Nephron (organoid): ENCODE results near the gene GRIK4.

Experiments
- H3K27ac Mint-ChIP-seq, 3 experiments: 2 replicates each; pipeline ENCODE4 v1.8.0; 2020; ENCODE audit warnings: mixed read lengths in 3 of 3, mild to moderate bottlenecking in 2 of 3, moderate library complexity in 1 of 3
- H3K27me3 Mint-ChIP-seq: 2 replicates; pipeline ENCODE4 v1.8.0; 2021; ENCODE audit warnings: low read depth, mild to moderate bottlenecking, moderate library complexity, mixed read lengths
- H3K36me3 Mint-ChIP-seq: 2 replicates; pipeline ENCODE4 v1.8.0; 2020; ENCODE audit warnings: low read depth, mixed read lengths
- H3K4me1 Mint-ChIP-seq: 2 replicates; pipeline ENCODE4 v1.8.0; 2020; ENCODE audit warnings: mixed read lengths
- H3K4me3 Mint-ChIP-seq, 3 experiments: 2 replicates each; pipeline ENCODE4 v1.8.0; 2020; ENCODE audit warnings: mild to moderate bottlenecking in 3 of 3, mixed read lengths in 3 of 3, moderate library complexity in 2 of 3
- H3K9me3 Mint-ChIP-seq: 2 replicates; pipeline ENCODE4 v1.8.0; 2020; ENCODE audit warnings: mixed read lengths
- CTCF ChIP-seq, 3 experiments: fragments of 200-600 bp; sonication (generic); IDR thresholded peaks; one replicate each; pipeline ENCODE4 v1.5.0; 2021; ENCODE audit warnings: antibody characterized with exemption in 3 of 3; ENCODE audit not compliant: unreplicated experiment in 3 of 3

GRIK4 gene

DNA sequence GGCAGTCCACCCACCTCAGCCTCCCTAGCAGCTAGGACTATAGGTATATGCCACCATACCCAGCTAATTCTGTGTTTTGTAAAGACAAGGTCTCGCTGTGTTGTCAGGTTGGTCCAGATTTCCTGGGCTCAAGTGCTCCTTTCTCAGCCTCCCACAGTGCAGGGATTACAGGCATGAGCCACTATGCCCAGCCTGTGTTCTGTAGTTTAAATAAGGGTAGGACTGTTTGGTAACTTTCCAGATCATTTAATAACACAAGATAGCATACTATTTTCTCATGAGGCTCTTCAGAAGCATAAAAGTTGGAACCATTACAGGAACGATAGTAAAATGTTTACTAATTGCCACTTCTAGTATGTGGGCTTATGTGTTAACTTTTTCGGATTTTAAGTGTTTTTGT is 38.0 kb upstream of the GRIK4 start:
- no peak for TF ChIP-seq CTCF (IDR thresholded peaks at IDR 0.05; ENCODE audit: unreplicated experiment in 3 of 3)
- no peak overlapping the region for H3K4me3 Mint-ChIP-seq
- no peaks in the 10 kb centered on the region for H3K4me1 Mint-ChIP-seq
- H3K27me3 Mint-ChIP-seq, result no peaks in the 10 kb centered on the region
- H3K9me3 Mint-ChIP-seq, result no peaks in the 10 kb centered on the region
- H3K27ac Mint-ChIP-seq, result no peak overlapping the region
- peaks cover 69% of the 10 kb centered on the region for H3K36me3 Mint-ChIP-seq

GRCh38 chr11:120482149-120482548 is 29.4 kb upstream of the GRIK4 start:
- Mint-ChIP-seq H3K36me3 (peaks cover 72% of the 10 kb centered on the region), H3K4me3 (no peak overlapping the region)

DNA sequence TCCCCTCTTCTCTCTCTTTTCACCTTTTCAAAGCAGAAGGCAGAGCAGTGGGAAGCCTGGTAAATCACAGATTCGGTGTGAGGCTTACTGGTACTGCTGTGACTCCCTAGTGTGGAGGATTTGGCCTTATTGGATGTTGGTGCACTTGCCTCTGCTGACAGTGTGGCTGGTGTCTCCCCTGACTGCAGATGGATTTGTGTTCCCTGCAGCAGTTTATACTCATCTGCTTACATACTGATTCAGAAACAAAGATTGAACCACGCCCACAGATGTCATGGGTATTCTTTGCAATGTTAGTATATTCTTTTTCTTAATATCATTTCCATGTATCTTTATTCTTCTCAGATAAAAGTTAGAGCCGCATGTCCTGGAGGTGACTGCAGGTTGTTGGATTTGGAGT is 26.8 kb upstream of the GRIK4 start:
- H3K27ac Mint-ChIP-seq, result no peak overlapping the region
- H3K9me3 Mint-ChIP-seq, result no peaks in the 10 kb centered on the region
- H3K4me3 Mint-ChIP-seq, result no peak overlapping the region
- no peak for TF ChIP-seq CTCF (IDR thresholded peaks at IDR 0.05; ENCODE audit: unreplicated experiment in 3 of 3)
- no peaks in the 10 kb centered on the region for H3K27me3 Mint-ChIP-seq
- H3K36me3 Mint-ChIP-seq, result peaks cover 58% of the 10 kb centered on the region
- no peaks in the 10 kb centered on the region for H3K4me1 Mint-ChIP-seq

More at GRCh38 chr11:120482149-120482548, 29.4 kb upstream of the GRIK4 start:
- TF ChIP-seq CTCF (IDR thresholded peaks at IDR 0.05; ENCODE audit: unreplicated experiment in 3 of 3), result no peak
- H3K9me3 Mint-ChIP-seq, result no peaks in the 10 kb centered on the region
- no peak overlapping the region for H3K27ac Mint-ChIP-seq
- no peaks in the 10 kb centered on the region for H3K4me1 Mint-ChIP-seq
- H3K27me3 Mint-ChIP-seq, result no peaks in the 10 kb centered on the region

DNA sequence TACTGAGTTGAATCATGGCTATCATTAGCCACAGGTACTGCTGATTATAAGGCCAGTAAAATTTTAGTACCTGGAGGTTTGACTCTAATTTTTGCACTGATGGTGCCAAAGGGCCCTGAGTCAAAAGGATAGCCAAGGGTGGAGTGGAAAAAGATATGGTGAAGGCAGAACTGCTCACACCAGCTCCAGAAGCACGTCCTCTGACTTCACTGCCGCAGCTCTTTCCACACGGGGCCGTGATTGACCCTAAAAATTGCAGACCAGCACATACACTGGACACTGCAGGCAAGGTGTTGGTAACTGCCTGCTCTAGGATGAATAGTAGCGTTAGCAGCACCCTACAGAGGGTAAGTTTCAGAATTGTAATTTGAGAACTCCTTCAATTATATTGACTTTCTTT is 25.4 kb upstream of the GRIK4 start:
- Mint-ChIP-seq H3K4me1 (no peaks in the 10 kb centered on the region), H3K27me3 (no peaks in the 10 kb centered on the region), H3K4me3 (no peak overlapping the region), H3K27ac (no peak overlapping the region), H3K36me3 (peaks cover 50% of the 10 kb centered on the region), H3K9me3 (no peaks in the 10 kb centered on the region)
- no peak for TF ChIP-seq CTCF (IDR thresholded peaks at IDR 0.05; ENCODE audit: unreplicated experiment in 3 of 3)

DNA sequence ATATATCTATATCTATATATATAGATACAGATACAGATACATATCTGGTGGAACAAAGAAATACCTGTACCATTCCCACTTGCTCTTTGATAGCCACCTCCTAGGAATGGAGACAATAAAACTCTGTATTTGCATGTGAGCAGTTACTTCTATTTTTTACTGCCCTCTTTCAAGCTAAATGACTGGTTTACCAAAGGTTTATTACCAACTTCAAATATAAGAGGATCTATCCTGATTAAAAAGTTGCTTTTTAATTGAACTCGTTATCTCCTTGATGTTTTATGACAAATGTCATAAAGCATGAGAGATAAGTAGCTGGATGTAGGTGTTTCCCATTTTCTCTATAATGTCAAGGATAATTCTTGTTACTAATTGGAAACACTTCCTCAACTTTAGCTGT is 21.7 kb upstream of the GRIK4 start:
- Mint-ChIP-seq H3K4me3 (no peak overlapping the region), H3K9me3 (no peaks in the 10 kb centered on the region), H3K27me3 (no peaks in the 10 kb centered on the region), H3K27ac (no peak overlapping the region), H3K4me1 (no peaks in the 10 kb centered on the region), H3K36me3 (peaks cover 25% of the 10 kb centered on the region)
- no peak for TF ChIP-seq CTCF (IDR thresholded peaks at IDR 0.05; ENCODE audit: unreplicated experiment in 3 of 3)

DNA sequence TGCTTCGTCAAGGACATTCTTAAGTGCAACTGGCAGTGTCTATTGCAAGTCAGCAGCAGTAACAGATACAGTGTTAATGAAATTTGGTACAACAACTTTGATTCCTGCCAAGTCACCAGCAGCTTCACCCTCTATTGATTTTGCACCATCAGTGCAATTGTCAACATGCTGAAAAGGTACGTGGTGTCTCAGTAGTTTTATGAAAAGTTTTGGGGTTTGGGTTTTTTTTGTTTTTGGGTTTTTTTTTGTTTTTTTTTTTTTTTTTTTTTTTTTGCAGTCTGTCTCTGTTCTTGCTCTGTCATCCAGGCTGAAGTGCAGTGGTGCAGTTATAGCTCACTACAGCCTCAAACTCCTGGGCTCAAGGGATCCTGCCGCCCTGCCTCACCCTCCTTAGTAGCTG is 19.1 kb upstream of the GRIK4 start:
- TF ChIP-seq CTCF (IDR thresholded peaks at IDR 0.05; ENCODE audit: unreplicated experiment in 3 of 3), result no peak
- Mint-ChIP-seq H3K9me3 (no peaks in the 10 kb centered on the region), H3K27me3 (no peaks in the 10 kb centered on the region), H3K36me3 (peaks cover 7% of the 10 kb centered on the region), H3K4me1 (peaks cover 8% of the 10 kb centered on the region), H3K27ac (no peak overlapping the region), H3K4me3 (no peak overlapping the region)
